Measurements from ENCODE around the gene CCDC68. TPM values are rescaled to one million over a fixed set of nuclear protein-coding genes. Genes with fewer than 3 reads are reported as not detected.

The CCDC68 gene
- total and polyA plus RNA-seq, 2 of the 8 experiments (the other 6 are each of a cell fraction or from before 2014, with no cell fraction given) = 0.06 to 0.80 TPM

GRCh38 chr18:54995421-54996143, 36.3 kb upstream of the CCDC68 start:
- no peak overlapping the region for H3K4me3 ChIP-seq (ENCODE audit: extremely low read depth in 1 of 4, insufficient read depth in 2 of 4, low read depth in 3 of 4, low read length in 4 of 4)
- no peaks in the 10 kb centered on the region for H3K23me2 ChIP-seq (ENCODE audit: low read depth, low read length)
- no peaks in the 10 kb centered on the region for H4K20me1 ChIP-seq (replicated peaks in 1 of 2; ENCODE audit: control insufficient read depth in 1 of 2, insufficient read depth in 2 of 2, low read length in 2 of 2)
- H3K9me3 ChIP-seq (ENCODE audit: insufficient read depth in 2 of 2, low read depth in 1 of 2, low read length in 1 of 2) = no peaks in the 10 kb centered on the region
- no peak overlapping the region for H2BK15ac ChIP-seq (ENCODE audit: low read length)
- H3K27ac ChIP-seq (ENCODE audit: low read depth, low read length) = no peak overlapping the region
- no peak overlapping the region for H4K5ac ChIP-seq (ENCODE audit: insufficient read length, low read depth, low read length)
- DNase-seq (ENCODE audit: low read depth in 1 of 2, low spot score in 2 of 2) (no peak), FAIRE-seq (no peak)
- no peaks in the 10 kb centered on the region for H3K36me3 ChIP-seq (ENCODE audit: control insufficient read depth in 2 of 4, insufficient read depth in 4 of 4, low read length in 3 of 4)
- H2BK20ac ChIP-seq (ENCODE audit: low read length) = no peak overlapping the region
- H3K79me2 ChIP-seq (ENCODE audit: control insufficient read depth in 1 of 2, insufficient read depth in 2 of 2, low read length in 2 of 2) = no peaks in the 10 kb centered on the region
- no peak overlapping the region for H3K9ac ChIP-seq (replicated peaks in 1 of 4; ENCODE audit: extremely low read depth in 1 of 4, low read depth in 3 of 4, low read length in 3 of 4)
- no peak overlapping the region for H3K23ac ChIP-seq (ENCODE audit: insufficient read length)
- no peak overlapping the region for H2BK5ac ChIP-seq (ENCODE audit: low read depth, low read length)
- H3K4me1 ChIP-seq (replicated peaks in 1 of 4; ENCODE audit: control insufficient read depth in 3 of 4, insufficient read depth in 4 of 4, low read length in 3 of 4) = no peaks in the 10 kb centered on the region
- no peak overlapping the region for H2AFZ ChIP-seq (ENCODE audit: low read length)
- ChIA-PET CTCF (ENCODE audit: partially characterized antibody) (interaction anchor here (0.5 to 2.3 kb wide), 6 partner anchors 12 to 238 kb away, joined by 3 to 9 read pairs (median 3); no protein-coding TSS in a partner anchor), POLR2A (ENCODE audit: partially characterized antibody) (no interaction called here)
- no peak overlapping the region for H3K14ac ChIP-seq (ENCODE audit: insufficient read length)
- no peak overlapping the region for H4K8ac ChIP-seq (ENCODE audit: extremely low read depth, insufficient read depth, low read length)
- no peak overlapping the region for H2BK120ac ChIP-seq (replicated peaks; ENCODE audit: low read depth, low read length)
- WGBS, 2 experiments (ENCODE audit: extremely low coverage in 1 of 2, insufficient coverage in 1 of 2, insufficient read length in 1 of 2, insufficient replicate concordance in 2 of 2, low coverage in 1 of 2, low lambda C conversion rate in 2 of 2, missing lambda C conversion rate in 1 of 2) = 98% methylated on average over 5 of the region's 5 CpGs; no CpG with 5 or more reads in 1 of the 2 experiments
- no peak overlapping the region for H3K56ac ChIP-seq (replicated peaks; ENCODE audit: insufficient read length, low read depth, low read length)
- H2BK12ac ChIP-seq (ENCODE audit: low read depth, low read length) = no peak overlapping the region
- no peak overlapping the region for H3K4me2 ChIP-seq (ENCODE audit: insufficient read depth in 1 of 2, low read depth in 2 of 2, low read length in 2 of 2)
- H3K18ac ChIP-seq (ENCODE audit: extremely low read depth, low read length) = no peak overlapping the region
- H2AK5ac ChIP-seq (ENCODE audit: low read depth, low read length) = no peak overlapping the region
- H3K79me1 ChIP-seq (ENCODE audit: low read depth, low read length) = no peaks in the 10 kb centered on the region
- no peaks in the 10 kb centered on the region for H3K27me3 ChIP-seq (replicated peaks in 1 of 4; ENCODE audit: control insufficient read depth in 3 of 4, extremely low read depth in 1 of 4, insufficient read depth in 3 of 4, low read length in 3 of 4)
- no peak overlapping the region for H3K4ac ChIP-seq (replicated peaks; ENCODE audit: insufficient read length, low read depth, low read length)
- TF ChIP-seq EGR1 (IDR thresholded peaks at IDR 0.05; ENCODE audit: borderline replicate concordance, low read depth, low read length) (no peak), SP2 (IDR thresholded peaks at IDR 0.05; ENCODE audit: low read length) (no peak), SIX5 (IDR thresholded peaks at IDR 0.05; ENCODE audit: low read depth, low read length) (no peak), ASH2L (IDR thresholded peaks at IDR 0.05; ENCODE audit: low read length) (no peak), NRF1 (IDR thresholded peaks at IDR 0.05; ENCODE audit: low read depth, low read length) (no peak), SIRT6 (IDR thresholded peaks at IDR 0.05; ENCODE audit: low read length) (no peak), CHD1 (IDR thresholded peaks at IDR 0.05; ENCODE audit: low read depth, low read length) (no peak), GABPA (IDR thresholded peaks at IDR 0.05; ENCODE audit: borderline replicate concordance, insufficient read depth, low read length) (no peak), YY1 (IDR thresholded peaks at IDR 0.05; ENCODE audit: low read depth, low read length) (no peak), JUN (IDR thresholded peaks at IDR 0.05; ENCODE audit: low read depth, low read length) (no peak), MAFK (IDR thresholded peaks at IDR 0.05; ENCODE audit: low read depth, low read length) (no peak)
- H4K91ac ChIP-seq (replicated peaks; ENCODE audit: insufficient read length, low read length) = no peak overlapping the region

Measured in H1 (cell line).